ENCODE data around the gene DENND1A. TPM values are rescaled to one million over a fixed set of nuclear protein-coding genes. Genes with fewer than 3 reads are reported as not detected.

DENND1A gene
- total RNA-seq, 1 donor from 2014 or later = 13.9 TPM

DNA sequence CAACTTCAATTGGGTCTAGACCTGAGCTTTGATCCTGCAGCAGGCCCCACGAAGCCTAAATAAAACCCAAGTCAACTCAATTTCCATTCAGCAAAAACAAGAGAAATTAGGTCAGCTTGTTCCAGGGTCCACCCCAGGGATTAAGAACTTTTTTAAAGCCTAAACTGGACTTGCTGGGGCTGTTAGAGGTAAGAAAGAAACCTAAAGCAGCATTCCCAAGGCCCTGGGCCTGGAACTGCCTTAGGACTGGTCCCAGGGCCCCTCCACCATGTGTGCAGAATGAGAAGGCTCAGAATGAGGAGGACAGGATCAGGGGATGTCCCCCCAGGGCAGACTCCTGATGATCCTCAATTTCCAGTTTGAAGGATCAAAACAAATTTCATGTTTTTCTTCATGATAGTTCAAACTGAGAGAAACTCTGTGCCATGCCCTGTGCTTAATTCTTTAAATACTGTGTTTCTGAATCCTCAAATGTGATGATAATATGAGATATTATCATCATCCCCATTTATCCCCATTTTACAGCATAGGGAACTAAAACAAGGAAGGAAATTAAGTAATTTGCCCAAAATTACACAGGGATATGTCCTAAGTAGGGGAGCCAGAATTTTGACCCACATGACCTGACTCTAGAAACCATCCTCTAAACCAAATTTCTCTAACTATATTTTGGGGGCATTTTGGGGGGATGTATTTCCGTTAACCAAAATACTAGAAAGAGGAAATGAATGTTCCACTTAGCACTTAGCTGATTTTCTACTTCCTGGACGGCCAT lies 64.5 kb downstream of the DENND1A start:
- peaks cover 13% of the 10 kb centered on the region for H3K4me1 Mint-ChIP-seq (ENCODE audit: low read depth, unreplicated experiment)
- H3K27me3 Mint-ChIP-seq (ENCODE audit: unreplicated experiment) = no peaks in the 10 kb centered on the region
- H3K36me3 Mint-ChIP-seq (ENCODE audit: unreplicated experiment) = no peaks in the 10 kb centered on the region
- no peak overlapping the region for H3K27ac Mint-ChIP-seq (ENCODE audit: unreplicated experiment)
- TF ChIP-seq, protein P1, sequence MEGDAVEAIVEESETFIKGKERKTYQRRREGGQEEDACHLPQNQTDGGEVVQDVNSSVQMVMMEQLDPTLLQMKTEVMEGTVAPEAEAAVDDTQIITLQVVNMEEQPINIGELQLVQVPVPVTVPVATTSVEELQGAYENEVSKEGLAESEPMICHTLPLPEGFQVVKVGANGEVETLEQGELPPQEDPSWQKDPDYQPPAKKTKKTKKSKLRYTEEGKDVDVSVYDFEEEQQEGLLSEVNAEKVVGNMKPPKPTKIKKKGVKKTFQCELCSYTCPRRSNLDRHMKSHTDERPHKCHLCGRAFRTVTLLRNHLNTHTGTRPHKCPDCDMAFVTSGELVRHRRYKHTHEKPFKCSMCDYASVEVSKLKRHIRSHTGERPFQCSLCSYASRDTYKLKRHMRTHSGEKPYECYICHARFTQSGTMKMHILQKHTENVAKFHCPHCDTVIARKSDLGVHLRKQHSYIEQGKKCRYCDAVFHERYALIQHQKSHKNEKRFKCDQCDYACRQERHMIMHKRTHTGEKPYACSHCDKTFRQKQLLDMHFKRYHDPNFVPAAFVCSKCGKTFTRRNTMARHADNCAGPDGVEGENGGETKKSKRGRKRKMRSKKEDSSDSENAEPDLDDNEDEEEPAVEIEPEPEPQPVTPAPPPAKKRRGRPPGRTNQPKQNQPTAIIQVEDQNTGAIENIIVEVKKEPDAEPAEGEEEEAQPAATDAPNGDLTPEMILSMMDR (IDR thresholded peaks at IDR 0.05; ENCODE audit: partially characterized antibody, unreplicated experiment) = no peak
- H3K9me3 Mint-ChIP-seq (ENCODE audit: unreplicated experiment) = no peaks in the 10 kb centered on the region
- no peak overlapping the region for H3K4me3 Mint-ChIP-seq (ENCODE audit: unreplicated experiment)
- no peak for DNase-seq

DNA sequence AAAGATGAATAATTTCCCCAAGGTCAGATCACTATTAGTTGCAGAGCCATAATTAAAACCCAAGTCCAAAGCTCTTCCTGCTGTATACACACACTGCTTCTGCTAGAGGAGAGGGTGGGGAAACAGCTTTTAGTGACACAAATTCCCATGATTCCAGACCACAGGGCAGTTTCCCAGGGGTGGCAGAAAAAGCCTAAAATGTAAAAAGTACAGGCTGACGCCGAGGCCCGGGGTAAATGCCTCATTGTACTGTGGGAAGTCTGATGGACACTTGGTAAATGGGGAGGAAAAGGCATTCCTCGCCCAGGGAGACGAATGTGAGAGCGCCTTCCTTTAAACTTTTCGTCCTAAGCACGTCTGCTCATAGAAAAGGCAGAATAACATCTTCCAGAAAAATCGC lies 65.7 kb downstream of the DENND1A start:
- Mint-ChIP-seq H3K9me3 (ENCODE audit: unreplicated experiment) (no peaks in the 10 kb centered on the region), H3K27ac (ENCODE audit: unreplicated experiment) (no peak overlapping the region), H3K36me3 (ENCODE audit: unreplicated experiment) (no peaks in the 10 kb centered on the region), H3K4me3 (ENCODE audit: unreplicated experiment) (no peak overlapping the region), H3K4me1 (ENCODE audit: low read depth, unreplicated experiment) (peaks cover 14% of the 10 kb centered on the region), H3K27me3 (ENCODE audit: unreplicated experiment) (no peaks in the 10 kb centered on the region)
- TF ChIP-seq, protein P1 (IDR thresholded peaks at IDR 0.05; ENCODE audit: partially characterized antibody, unreplicated experiment) = no peak
- no peak for DNase-seq

DNA sequence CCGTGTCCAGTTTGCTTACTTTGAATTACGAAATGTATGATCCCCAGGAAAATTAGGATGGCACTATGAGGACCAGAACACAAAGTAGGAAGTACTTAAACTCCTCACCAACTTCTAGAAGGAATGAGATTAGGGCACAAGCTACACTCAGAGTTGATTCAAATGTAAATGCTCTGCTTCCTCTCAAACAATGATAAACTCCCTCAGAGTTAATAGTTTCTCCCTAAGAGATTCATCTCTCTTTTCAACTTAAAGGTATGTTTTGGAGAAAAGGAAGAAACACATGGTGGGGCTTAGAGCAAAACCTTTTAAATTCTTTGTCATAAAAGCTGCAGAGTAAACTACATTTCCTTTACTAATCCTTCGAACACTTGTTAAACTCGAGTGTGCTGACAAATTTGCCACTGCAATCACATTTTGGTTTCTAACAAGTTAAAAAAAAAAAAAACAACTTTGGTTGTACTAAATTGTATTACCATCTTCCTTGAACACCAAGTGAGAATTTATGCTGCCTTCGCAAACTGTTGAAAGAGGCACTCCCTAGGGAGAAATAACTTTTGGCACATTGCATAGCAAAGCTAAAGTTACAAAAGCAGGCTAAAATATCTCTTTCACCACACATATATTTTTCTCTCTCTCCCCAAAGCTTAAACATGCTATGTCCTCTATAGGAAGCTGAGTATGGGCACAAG lies 66.6 kb downstream of the DENND1A start:
- no peak overlapping the region for H3K27ac Mint-ChIP-seq (ENCODE audit: unreplicated experiment)
- no peaks in the 10 kb centered on the region for H3K27me3 Mint-ChIP-seq (ENCODE audit: unreplicated experiment)
- TF ChIP-seq, protein P1 (IDR thresholded peaks at IDR 0.05; ENCODE audit: partially characterized antibody, unreplicated experiment) = no peak
- DNase-seq = no peak
- H3K4me3 Mint-ChIP-seq (ENCODE audit: unreplicated experiment) = no peak overlapping the region
- no peaks in the 10 kb centered on the region for H3K9me3 Mint-ChIP-seq (ENCODE audit: unreplicated experiment)
- H3K36me3 Mint-ChIP-seq (ENCODE audit: unreplicated experiment) = no peaks in the 10 kb centered on the region
- H3K4me1 Mint-ChIP-seq (ENCODE audit: low read depth, unreplicated experiment) = peaks cover 14% of the 10 kb centered on the region

DNA sequence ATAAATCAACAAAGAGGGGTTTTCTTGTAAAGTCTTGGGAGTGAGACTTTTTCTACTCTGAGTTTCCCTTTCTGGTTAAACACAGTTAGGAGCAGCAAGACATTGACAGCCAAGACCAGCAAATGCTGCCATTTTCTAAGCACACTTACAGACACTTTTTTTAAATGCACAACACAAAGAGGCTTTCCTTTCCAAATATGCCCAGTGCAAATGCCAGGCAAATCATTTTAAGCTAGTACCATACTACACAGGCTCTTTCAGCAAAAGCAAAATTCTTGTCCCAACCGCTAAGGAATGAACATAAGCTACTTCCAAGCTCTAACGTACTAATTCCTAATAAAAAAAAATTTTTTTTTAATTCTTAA lies 68.2 kb downstream of the DENND1A start:
- Mint-ChIP-seq H3K27me3 (ENCODE audit: unreplicated experiment) (no peaks in the 10 kb centered on the region), H3K27ac (ENCODE audit: unreplicated experiment) (no peak overlapping the region), H3K4me1 (ENCODE audit: low read depth, unreplicated experiment) (peaks cover 9% of the 10 kb centered on the region), H3K4me3 (ENCODE audit: unreplicated experiment) (no peak overlapping the region), H3K36me3 (ENCODE audit: unreplicated experiment) (no peaks in the 10 kb centered on the region), H3K9me3 (ENCODE audit: unreplicated experiment) (no peaks in the 10 kb centered on the region)
- DNase-seq = no peak
- TF ChIP-seq, protein P1 (IDR thresholded peaks at IDR 0.05; ENCODE audit: partially characterized antibody, unreplicated experiment) = no peak

Measured in glutamatergic neuron (in vitro differentiated cells).